8988T (cell line): ENCODE data around the gene UPK2.

ENCODE experiments used
- DNase-seq: peaks from one replicate; pipeline ENCODE4 v3.0.0; 2011

UPK2 gene

GRCh38 chr11:118918128-118918685, 37.9 kb upstream of the UPK2 start:
- DNase-seq: peak; percentile 49

GRCh38 chr11:118918686-118919280, 37.3 kb upstream of the UPK2 start:
- DNase-seq: no peak

GRCh38 chr11:118921121-118921928, 34.8 kb upstream of the UPK2 start:
- no peak for DNase-seq

GRCh38 chr11:118921929-118922744, 34.0 kb upstream of the UPK2 start:
- peak; percentile 86 for DNase-seq

- DNase-seq: peak; percentile 37
Measured at GRCh38 chr11:118922745-118923627, 33.1 kb upstream of the UPK2 start.

- DNase-seq: peak; percentile 51
Measured at GRCh38 chr11:118923721-118924587, 32.1 kb upstream of the UPK2 start.

GRCh38 chr11:118924591-118925585, 31.2 kb upstream of the UPK2 start:
- peak; percentile 99 for DNase-seq

GRCh38 chr11:118927554-118928100, 28.5 kb upstream of the UPK2 start:
- peak; percentile 21 for DNase-seq

GRCh38 chr11:118928101-118928869, 27.8 kb upstream of the UPK2 start:
- peak; percentile 96 for DNase-seq

GRCh38 chr11:118928870-118929500, 27.1 kb upstream of the UPK2 start:
- peak; percentile 84 for DNase-seq

- peak; percentile 87 for DNase-seq
Measured at GRCh38 chr11:118929501-118930093, 26.5 kb upstream of the UPK2 start.

GRCh38 chr11:118930094-118930712, 25.9 kb upstream of the UPK2 start:
- DNase-seq: peak; percentile 80

GRCh38 chr11:118931571-118931970, 24.5 kb upstream of the UPK2 start:
- no peak for DNase-seq

- DNase-seq: no peak
Measured at GRCh38 chr11:118933486-118933885, 22.6 kb upstream of the UPK2 start.

GRCh38 chr11:118935376-118935775, 20.7 kb upstream of the UPK2 start:
- DNase-seq: no peak

- no peak for DNase-seq
Measured at GRCh38 chr11:118938491-118939403, 17.4 kb upstream of the UPK2 start.
